ENCODE data around the gene GRK1.

The GRK1 gene

GRCh38 chr13:113731192-113732175 is 64.5 kb downstream of the GRK1 start:
- no peak for DNase-seq

DNA sequence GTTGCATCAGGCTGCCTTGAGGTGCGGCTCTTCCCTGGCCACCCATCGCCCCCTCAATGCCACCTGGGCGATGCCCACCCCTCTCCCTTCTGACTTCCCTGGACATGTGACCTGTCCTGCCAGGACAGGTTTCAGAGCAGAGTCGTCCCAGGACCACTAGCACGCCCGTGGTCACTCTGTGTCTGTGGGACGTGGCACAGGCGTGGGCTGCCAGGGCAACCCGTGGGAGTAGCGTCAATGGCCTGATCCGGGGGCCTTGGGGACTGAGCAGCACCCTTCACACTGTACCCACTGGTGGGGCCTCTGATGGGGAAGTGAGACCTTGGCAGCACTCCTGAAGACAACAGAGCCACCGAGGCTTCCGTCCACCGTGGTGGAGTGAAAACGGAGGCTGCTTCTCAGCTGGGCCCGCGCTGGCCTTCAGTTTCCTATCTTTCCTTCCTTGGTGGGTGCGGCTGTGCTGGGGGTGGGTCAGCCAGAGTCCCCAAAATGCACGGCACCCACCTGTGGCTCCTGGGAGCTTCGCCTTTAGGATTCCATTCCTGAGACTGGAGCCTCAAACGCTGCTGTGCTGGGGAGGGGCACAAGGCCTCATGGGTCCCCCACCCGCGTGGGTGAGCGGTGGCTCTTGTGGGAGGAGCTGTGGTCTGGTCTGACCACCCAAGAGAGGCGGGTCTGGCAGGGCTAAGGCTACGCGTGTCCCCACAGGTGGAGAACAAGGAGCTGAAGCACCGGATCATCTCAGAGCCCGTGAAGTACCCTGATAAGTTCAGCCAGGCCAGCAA is 65.3 kb downstream of the GRK1 start:
- no peak for DNase-seq

DNA sequence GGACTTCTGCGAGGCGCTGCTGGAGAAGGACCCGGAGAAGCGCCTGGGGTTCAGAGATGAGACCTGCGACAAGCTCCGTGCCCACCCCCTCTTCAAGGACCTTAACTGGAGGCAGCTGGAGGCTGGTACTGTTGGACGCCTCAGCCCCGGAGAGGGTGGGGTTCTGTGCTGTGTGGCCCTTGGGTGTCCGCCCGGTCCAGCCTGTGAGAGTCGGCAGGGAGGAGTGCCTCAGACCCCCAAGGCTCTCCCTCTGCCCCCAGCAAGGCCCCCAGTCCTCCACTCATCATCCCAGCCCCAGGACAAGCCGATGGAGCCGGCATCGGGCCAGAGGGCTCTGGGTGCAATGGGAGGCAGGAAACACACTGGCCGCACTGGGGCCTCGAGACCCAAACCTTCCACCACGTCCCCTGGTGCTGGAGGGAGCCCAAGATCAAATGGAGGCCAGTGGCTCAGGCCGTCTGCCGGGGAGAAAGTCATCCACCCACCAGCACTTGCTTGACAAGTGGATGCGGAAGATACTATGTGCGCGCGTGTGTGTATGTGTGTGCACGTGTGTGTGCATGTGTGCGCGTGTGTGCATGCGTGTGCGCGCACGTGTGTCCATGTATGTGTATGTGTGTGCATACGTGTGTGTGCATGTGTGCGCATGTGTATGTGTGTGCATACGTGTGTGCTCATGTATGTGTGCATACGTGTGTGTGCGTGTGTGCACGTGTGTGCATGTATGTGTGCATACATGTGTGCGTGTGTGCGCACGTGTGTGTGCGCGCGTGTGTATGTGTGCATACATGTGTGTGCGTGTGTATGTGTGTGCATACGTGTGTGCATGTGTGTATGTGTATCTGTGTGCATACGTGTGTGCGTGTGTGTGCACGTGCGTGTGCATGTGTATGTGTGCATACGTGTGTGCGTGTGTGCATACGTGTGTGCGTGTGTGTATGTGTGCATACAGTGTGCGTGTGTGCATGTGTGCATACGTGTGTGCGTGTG is 66.2 kb downstream of the GRK1 start:
- DNase-seq: no peak

GRCh38 chr13:113734099-113734825 is 67.2 kb downstream of the GRK1 start:
- DNase-seq: no peak

DNA sequence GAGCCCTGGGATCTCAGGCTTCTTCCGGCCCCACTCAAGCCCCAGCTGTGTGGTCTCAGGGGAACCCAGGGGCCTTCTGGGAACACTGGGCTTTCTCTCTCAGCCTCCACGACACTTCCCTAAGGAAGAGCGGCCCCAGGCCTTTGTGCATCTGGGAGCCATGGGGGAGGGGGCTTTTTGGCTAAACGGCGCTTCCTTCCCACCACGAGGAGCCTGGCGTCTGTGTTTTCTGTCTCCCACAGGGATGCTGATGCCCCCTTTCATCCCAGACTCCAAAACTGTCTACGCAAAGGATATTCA is 67.8 kb downstream of the GRK1 start:
- no peak for DNase-seq

- no peak for DNase-seq
Observed at GRCh38 chr13:113735194-113735593, 68.2 kb downstream of the GRK1 start.

GRCh38 chr13:113735750-113736149 is 68.7 kb downstream of the GRK1 start:
- DNase-seq: no peak

DNA sequence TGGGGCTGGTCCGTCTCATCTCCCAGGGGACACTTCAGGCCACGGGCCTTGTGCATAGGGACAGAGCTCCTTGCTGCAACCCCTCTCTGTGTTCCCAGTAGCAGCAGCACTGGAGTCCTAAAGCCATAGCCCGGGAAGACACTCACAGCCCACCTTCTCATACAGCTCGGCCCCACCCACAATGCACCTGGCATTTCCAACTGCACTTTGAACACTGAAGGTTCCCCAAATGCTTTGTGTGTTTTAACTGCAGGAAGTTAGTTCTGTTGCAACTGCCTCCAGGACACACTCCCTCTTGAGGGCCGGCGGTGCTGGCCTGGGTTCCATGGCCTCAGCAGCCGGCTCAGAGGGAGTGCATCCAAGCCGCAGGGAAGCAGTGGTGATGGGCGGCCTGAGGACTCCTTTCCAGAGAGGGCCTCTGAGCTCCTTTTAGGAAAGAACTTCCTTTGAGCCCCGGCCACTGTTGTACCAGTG is 69.3 kb downstream of the GRK1 start:
- no peak for DNase-seq

DNA sequence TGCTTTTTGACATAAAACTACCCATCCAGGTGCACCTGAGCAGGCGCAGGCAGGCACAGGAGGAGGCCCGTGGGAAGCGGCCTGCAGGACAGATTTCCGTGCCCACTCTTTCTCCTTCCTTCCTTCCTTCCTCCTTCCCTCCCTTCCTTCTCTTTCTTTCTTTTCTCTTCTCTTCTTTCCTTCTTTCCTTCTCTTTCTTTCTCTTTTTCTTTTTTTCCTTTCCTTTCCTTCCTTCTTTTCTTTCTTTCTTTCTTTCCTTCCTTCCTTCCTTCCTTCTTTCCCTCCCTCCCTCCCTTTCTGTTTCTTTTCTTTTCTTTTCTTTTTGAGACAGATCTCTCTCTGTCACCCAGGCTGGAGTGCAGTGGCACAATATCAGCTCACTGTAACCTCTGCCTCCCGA is 70.8 kb downstream of the GRK1 start:
- no peak for DNase-seq

GRCh38 chr13:113739527-113740285 is 72.7 kb downstream of the GRK1 start:
- no peak for DNase-seq

- DNase-seq: no peak
Observed at GRCh38 chr13:113740286-113740556, 73.2 kb downstream of the GRK1 start.

- no peak for DNase-seq
Observed at GRCh38 chr13:113740661-113741060, 73.6 kb downstream of the GRK1 start.

- DNase-seq: no peak
Observed at GRCh38 chr13:113741191-113741668, 74.2 kb downstream of the GRK1 start.

GRCh38 chr13:113742000-113742441 is 75.0 kb downstream of the GRK1 start:
- no peak for DNase-seq

- DNase-seq: no peak
Observed at GRCh38 chr13:113742445-113743120, 75.6 kb downstream of the GRK1 start.

DNA sequence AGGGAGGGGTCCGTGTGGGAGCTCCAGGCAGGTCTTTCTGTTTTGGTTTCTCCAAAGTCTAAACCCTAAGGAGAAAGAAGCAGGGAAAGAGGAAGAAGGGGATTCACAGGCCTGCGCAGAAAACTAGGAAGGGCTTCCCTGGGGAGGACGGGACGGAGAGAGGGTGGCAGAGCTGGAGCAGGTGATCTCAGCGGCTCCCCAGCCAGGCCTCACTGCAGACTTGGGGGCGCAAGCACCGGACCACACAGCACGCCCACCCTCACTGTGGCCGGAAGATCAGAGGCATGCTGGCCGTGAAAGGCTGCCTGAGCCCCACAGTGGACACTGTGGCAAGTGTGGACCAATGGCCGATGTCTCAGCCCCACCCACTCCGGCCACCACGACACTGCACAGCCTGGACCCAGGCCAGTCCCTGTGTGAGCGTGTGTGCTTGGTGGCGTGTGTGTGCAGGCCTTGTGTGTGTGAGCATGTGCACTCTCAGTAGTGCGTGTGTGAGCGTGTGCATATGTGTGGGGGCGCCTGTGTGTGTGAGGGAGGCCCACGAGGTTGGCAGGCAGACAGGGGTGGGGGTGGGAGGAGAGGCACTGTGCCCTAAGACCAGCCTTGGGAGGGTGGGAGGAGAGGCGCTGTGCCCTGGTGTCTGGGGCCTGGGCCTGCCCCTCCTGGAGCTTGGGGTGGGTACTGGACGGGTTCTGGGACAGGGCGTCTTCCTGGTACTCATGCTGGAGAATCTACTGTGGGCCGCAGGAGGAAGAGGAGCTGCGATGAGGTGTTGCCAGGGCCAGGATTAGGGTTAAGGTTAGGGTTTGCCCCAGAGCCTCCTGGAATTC is 76.6 kb downstream of the GRK1 start:
- DNase-seq: no peak

- DNase-seq: no peak
Observed at GRCh38 chr13:113744197-113745000, 77.4 kb downstream of the GRK1 start.

- DNase-seq: no peak
Observed at GRCh38 chr13:113745059-113745458, 78.0 kb downstream of the GRK1 start.

Data from NCI-H2029 (cell line).